GM18870 (cell line): ENCODE measurements around the gene ME3.

Source experiments
- ATAC-seq: cut with Tn5 transposase; IDR thresholded peaks from one replicate; pipeline ENCODE4 v1.9.1; 2021; ENCODE audit warnings: moderate library complexity; ENCODE audit not compliant: unreplicated experiment

ME3 gene

DNA sequence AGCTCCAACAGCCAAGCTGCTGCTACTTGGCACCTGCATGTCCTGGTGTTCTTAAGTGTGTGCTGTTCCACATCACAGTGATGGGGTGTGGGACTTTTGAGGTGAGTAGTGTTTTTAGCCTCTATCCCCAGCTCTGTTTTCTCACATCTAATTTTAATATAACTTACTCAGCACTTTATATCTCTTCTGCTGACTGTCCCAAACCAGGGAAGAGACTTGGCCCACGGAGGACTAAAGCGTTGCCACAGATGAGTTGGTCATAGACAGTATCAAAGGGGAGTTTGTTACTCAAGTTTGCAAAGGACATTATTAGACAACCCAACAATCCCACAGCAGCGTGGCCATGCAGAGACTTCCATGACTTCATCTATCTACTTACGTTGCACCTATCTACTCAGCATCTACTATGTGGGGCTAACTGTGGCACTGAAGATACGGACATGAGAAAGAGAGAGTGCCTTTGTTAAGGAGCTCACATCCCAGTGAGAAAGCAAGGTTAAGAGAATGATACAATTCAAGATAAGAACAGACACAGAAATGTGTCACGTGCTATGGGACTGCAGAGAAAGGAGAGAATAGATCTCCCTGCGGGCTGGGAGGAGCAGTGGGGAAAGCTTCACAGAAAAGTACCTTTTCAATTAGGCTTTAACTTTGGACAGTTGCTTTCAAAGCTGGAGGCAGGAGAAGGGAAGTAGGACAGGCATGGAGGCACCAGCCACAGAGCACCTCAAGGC is 82.4 kb downstream of the ME3 start:
- no peak for ATAC-seq

DNA sequence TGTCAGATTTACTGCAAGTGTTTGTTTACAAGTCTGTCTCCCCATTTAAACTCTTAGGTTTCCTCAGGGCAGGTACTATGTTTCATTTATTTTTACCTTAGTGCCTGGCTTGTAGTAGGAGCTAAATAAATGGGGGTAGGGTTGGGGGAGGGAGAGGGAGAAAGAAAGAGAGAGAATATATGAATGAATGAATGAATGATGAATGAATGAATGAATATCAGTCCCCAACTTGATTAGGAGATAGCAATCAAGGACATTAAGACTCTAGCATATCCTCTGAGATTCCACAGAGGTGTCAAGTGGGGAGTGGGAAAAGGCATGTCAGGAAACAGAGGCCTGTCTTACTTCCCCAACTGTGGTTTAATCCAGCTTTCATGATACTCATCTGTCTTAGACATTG is 83.2 kb downstream of the ME3 start:
- ATAC-seq, result no peak

DNA sequence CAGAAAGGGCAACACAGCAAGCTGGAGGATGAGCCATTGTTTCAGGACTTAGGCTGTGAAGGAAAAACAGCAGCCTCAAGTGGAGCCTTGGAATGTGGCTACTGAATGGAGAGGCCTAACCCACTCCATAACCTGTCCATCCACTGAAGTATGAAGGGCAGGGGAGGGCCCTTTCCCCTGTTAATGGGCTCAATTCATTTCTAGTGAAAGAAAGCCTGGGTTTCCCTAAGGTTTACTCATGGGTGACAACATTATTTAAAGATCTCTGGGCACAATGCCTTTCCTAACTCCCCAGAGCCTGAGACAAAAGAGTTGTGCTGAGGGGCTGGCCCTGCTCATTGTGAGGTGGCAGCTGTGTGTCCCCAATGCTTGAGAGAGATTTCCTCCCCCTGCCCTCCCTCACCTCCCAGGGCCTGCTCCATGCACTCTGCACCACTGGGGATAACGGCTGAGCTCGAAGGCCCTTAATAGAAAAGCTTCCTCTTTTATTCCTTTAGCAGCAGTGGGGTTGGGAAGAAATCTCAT is 83.8 kb downstream of the ME3 start:
- no peak for ATAC-seq

DNA sequence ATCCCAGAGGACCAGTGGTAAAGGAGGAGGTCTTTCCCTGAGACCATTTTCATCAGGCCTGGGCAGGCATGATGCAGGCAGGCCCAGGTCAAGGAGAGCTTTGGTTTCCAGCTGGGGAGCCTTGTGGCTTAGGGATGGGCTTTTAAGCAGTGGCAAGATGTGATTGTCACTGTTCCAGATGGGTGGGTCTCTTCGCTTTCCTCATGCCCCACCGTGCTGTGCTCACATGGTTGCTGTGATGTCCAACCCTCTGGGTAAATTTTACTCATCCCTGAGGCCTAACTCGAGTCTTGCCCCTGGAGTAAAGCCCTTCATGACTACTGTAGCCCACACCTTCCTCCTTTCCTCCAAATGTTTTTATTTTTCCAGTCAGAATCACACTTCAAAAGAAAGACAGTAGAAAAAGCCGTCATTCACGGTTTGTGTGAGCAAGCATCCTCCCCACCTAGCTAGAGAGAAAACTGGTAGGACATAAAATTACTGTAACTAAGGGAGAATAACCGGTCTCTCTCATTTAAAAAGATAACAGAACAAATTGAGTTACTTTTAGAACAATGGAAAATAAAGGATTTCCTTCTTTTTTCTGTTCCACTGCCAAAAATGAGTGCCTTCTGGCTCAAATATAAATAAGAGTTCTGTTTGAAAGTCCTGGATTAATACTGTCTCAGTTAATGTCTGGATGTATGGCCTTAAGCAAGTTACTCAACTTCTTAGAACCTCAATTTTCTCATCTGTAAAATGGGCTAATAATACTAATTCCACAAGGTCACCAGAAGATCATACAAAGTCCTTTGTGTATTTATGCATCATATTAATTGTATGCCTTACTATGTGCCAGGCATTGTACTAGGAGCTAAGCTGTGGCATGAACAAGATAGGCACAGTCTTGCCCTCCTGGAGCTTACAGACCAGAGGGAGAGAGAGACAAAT is 84.9 kb downstream of the ME3 start:
- no peak for ATAC-seq

DNA sequence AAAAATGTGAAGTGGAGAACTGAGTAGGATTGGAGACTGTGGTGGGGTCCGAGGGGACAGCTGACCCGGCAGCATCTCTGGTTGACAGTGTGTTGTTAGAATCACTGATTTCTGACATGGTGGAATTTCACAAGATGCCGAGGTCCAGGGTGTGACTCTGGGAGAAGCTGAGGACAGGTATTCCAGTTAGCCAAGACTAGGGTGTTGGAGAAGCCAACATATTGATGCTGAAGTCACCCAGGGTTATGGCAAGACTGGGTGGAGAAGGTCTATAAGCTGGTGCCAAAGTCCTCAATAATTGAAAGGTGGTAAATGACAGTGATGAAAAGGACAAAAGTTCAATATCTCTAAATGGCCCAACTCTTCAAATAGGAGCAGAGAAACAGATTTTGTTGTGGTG is 86.1 kb downstream of the ME3 start:
- no peak for ATAC-seq

DNA sequence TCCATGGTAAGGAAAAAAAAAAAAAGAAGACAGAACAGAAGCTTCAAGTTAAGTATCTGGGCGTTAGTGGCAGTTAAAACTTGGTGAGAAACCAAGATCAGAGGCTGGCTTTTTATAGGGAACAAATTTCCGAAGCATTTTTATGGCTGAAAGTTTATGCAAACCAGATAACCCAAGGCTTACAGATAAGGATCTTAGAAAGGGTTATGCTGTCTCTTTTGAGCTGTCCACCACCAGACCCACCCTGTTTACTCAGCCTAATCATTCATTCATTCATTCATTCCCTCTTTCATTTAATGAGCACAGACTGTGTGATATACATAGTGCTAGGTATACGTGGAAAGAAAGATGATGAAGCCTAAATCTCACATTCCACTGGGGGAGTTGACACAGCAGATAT is 89.5 kb downstream of the ME3 start:
- ATAC-seq, result no peak

DNA sequence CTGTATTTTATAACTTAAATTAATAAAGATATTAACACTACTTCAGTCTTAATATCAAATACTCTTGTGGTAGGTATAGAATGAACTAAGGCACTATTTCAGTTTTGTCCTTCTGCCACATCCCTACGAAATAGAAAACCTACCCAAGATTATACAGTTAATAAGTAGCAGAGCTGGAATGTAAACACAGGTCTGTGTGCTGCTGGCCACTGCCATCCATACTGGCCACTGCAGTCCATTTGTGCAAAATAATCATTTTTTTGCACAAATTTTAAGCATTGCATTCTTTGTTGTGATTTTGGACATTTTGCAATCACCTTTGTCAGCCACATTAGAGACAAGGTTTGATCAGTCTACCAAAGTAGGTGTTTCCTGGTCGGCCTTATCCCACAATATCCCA is 91.9 kb downstream of the ME3 start:
- no peak for ATAC-seq

DNA sequence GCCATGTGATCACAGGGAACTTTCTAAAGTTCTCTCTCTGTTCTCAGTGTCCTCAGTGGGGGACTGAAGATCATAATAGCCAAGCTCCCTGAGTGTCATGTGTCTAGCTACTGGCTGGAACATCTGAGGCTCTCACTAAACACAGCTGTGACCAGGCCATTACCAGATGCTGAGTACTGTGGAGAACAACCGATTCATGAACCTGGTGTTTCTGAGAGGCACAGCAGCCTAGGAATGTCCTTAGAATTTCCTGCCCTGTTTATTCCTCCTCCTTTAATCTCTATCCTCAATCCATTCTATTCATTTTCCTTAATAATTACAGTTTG is 93.0 kb downstream of the ME3 start:
- ATAC-seq, result no peak

DNA sequence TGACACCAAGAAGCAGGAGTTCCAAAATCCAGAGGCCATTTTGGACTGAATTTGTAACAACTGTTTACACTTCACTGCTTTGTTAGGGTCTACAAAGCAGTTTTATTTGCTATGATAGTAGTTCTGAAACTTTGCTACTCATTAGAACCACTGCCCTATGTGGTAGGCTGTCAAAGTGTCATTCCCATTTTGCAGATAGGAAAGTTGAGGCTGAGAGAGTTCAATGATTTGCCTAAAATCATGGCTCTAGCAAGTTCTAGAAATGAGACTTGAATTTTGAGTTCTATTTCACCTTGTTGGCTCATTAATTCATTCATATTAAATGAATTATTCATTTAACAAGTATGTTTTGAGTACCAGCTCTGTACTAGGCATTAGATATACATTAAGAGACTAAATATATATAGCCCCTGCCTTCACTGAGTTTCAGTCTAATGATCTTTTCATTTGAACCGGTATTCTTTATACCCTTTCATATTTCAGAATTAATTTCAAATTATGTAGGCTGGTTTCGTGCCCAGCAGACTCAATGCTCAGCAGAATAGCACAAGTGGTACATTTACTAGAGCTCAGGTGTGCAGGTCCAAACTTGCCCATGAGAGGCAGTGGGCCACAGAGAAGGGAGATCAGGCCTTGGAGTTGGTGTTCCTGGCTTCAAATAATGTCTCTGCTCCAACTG is 93.5 kb downstream of the ME3 start:
- ATAC-seq, result no peak

DNA sequence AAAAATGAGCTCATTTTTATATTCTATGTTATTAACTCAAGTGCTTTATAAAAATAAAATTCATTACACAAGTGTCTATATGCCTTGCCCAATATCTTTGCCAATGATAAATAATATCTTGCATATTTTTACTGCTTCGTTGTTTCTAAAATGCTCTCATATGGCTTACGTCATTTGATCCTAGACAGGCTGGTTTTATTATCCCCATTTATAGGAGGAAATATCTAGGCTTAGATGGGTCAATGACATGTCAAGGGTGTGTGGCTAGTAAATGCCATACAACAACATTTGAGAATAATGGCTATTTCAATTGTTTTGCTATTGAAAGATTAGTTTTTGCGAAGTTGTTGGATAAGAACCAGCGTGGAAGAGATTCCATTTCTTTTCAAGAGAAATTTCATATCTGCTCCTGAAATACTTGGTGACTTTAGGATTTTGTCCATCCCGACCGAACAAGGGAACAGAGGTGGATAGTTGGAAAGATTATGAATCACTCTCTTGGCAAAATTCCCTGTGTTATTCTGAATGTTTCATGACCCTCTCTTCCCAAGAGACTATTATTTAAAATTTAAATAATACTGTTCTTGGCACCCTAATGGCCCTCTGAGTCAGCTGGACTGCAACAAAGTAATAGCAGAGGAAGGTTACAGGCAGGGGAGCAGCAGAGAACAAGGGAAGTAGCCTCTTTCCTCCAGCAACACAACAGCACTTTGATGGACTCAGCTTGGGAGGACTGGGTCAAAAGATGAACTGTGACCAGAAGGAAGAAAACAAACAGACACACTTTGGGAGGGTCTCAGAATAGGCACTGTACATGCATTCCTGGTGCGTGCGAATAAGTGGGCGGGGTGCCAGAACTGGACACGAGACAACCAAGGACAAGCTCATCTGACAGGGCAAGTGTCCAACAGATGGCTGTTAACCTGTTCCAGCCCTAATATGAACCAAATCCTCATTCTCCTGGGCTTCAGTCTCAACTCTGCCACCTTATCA is 94.5 kb downstream of the ME3 start:
- ATAC-seq, result no peak

DNA sequence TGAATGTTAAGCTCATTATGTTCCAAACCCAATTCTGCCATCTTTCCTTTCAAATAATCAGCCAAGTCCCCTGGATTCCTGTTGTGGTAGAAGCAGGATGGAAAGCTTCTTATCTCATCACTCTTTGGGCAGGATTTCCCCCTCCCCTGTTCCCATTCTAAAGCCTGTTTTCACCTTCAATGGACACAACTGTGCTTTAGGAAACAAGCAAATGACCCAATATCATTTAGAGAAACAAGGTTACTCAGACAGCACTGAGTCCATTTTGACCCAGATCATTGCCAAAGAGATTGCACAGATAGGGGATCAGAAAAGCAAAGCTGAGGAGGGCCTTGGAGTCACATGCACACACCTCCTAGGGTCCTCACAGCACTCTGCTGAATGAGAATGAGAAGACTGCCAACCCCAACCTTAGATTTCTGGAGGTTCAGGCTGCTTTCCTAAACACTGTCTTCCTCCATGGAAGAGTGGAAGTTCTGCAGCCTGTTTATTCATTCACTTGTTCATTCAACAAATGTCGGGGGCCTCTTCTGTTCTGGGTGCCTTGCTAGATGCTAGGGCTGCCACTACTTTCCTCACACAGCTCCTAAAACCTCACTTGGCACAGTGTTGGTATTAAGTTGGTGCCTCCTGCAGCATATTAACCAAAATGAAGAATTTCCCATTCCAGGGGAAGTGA is 95.3 kb downstream of the ME3 start:
- ATAC-seq, result no peak

DNA sequence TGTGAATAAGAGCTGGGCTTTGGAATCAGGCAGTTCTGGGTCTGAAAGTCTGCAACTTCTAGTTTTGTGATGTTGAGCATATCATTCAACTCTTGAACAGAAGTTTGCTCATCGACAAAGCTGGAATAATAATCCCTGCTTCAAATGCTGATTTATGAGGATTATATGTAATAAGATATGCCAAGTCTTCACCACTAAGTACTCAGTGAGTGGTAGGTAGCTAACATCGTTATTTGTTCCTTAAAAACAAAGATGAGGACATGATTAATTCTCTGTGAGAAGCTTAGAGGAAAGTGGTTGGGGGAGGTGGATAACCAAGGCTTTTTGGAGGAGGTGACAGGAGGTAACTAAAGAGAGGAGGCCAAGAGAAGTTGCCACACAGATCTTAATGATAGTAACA is 96.5 kb downstream of the ME3 start:
- ATAC-seq, result no peak

DNA sequence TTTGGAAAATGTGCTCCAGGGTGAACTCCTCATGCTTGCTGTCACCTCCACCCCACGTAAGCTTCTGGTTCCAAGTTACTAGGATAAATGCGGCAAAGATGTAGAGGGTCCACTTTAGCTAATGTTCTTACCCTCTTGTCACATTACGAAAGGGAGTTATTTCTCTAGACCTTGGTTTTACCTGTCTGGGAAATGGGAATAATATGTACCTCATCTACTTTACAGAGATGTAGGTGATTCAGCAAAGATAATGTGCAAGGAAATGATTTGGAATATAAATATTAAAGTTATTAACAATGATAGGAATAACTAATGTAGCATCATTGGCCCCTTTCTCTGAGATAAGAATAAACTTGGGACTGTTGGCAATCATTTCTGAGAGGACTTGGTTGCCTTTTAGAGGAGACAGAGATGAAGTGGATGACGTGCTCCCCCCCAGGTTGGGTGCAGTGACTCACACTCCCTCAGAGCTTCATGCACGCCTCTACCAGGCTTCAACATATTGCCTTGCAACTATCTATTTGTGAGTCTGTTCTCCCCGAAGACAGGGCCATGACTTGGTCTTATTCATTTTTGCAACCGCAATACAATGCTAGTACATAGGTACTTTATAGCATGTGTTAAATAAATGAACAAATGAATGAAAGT is 97.1 kb downstream of the ME3 start:
- no peak for ATAC-seq

DNA sequence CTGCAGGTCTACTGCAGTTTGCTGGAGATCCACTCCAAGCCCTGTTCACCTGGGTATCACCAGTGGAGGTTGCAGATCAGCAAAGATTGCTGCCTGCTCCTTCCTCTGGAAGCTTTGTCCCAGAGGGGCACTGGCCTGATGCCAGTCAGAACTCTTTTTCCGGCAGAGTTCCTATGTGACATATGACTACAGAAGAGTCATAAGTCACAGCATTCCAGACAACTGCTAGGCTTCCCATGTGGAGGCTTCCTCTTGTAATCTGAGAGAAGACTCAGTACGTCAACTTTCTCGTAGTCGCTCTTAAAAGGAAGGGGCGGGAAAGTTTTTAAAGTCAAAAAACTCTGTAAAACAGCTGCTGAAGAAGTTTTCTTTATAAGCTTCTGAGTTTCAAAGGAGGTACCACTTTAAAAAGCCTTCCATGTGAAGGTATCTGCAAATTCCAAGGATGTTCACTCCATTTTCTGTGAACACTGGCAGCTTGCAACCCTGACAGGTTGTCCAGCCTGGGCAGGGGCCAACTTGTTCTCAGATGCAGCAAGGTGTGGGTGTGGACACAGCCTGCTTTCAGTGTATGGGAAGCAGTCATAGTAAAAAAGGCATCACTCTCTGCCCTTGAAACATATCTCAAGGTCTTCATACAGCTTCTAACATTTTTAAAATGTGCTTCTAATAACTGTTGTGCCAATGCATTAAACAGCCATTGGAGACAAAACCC is 97.8 kb downstream of the ME3 start:
- no peak for ATAC-seq

DNA sequence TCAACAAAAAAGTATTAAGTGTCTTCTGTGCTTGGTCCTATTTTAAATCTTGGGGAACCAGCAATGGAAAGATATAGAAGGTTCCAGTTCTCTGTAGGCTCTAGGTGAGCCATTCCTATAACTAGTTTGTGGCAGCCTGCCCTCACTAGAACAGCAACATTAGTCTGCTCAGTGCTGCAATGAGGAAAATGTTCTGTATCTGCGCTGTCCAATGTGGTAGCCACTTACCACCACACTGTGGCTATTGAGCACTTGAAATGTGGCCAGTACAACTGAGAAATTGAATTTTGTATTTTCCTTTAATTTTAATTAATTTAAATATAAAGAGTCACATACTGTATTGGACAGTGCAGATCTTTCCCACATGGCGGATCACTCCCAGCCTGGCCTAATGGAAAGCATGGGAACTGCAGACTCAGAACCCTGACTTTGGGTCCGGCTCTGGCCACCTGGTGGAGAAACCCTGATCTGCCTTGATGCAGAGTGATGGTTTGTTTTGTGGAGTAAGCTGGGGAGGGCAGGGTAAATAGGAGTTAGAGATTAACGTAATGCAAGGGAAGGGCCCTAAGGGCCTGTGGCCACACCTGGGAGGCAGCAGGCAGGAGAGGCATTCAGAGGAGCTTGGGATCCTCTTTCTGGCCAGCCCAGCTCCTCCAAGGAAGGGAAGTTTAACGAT is 101.0 kb downstream of the ME3 start:
- ATAC-seq, result no peak

DNA sequence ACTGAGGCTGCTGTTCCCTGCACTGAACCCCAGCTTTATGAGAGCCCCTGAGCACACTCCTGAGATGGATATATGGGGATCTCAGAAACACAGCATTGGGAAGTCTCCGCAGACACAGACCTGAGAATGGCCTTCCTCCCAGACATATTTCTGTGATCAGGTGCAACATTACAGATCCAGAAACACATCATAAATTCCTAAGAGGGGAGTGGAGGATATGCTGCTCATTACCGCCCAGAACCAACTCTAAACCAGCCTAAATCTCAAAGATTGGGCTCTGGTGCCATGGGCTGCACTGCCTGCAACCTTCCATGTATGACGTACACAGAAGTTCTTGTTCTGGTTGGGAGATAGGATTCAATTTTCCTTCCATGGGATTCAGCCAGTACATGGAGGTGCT is 102.0 kb downstream of the ME3 start:
- no peak for ATAC-seq

DNA sequence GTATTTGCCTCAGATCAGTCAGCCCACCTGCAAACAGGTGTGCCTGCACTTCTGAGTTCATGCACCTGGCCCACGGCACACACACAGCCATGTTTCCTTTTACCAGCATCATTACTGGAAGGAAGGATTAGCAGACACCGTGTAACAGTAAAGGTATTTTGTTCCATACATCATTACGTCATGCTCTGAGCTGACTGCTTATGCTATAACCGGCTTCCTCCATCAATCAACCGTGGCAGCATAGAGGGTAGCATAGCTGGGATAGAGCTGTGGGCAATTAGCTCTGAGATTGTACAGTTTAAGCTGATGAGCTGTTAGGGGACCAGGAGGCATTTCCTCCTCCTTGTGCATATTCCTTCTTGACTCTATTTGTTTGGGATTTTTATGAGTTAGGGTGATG is 102.4 kb downstream of the ME3 start:
- ATAC-seq, result no peak

DNA sequence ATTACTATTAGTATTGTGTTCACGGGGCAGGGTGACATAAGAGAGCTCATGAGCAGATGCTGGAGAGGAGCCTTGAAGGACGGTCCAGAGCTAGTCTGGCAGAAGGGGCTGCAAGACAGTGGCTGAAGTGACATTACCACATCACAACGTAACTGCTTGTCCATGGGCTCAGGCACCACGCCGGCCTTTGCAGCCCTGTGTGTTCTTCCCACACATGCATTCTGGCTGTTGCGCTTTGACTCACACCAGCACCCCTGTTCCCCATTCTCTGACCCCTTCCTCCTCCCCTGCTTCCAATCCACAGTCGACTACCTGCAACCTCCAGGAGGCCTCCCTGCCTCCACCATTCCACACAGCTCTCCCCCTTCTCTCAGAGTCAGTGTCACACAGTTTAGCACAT is 103.3 kb downstream of the ME3 start:
- no peak for ATAC-seq
